K562 (cell line): ENCODE measurements around the gene AKAP14.

Experiments used
- CBX3 ChIP-seq, 2 experiments: IDR thresholded peaks; 1 replicate in 1 of 2; 2 replicates in 1 of 2; pipeline ENCODE4 v1.6.1; 2012; ENCODE audit warnings: inconsistent platforms in 2 of 2, low read length in 2 of 2, borderline replicate concordance in 1 of 2, control low read depth in 1 of 2
- GATA2 ChIP-seq: sonication (generic); formaldehyde crosslinking; IDR thresholded peaks from 2 replicates; pipeline ENCODE4 v1.4.0; 2020; ENCODE audit warnings: mild to moderate bottlenecking, missing genetic modification reagents
- GATAD2B ChIP-seq: fragments of 450-650 bp; IDR thresholded peaks from 2 replicates; pipeline ENCODE4 v1.6.1; 2017; ENCODE audit warnings: mild to moderate bottlenecking, borderline replicate concordance
- KAT7 ChIP-seq: sonication (generic); formaldehyde crosslinking; IDR thresholded peaks from 2 replicates; pipeline ENCODE4 v1.8.0; 2022; ENCODE audit warnings: missing genetic modification reagents, mild to moderate bottlenecking, borderline replicate concordance
- NCOA6 ChIP-seq: fragments of 450-650 bp; IDR thresholded peaks from 2 replicates; pipeline ENCODE4 v1.6.1; 2017; ENCODE audit warnings: mild to moderate bottlenecking
- SMARCB1 ChIP-seq: IDR thresholded peaks from 2 replicates; pipeline ENCODE4 v1.6.1; 2011; ENCODE audit warnings: improper control_type of control experiment, low read depth; ENCODE audit not compliant: insufficient read length
- TAF1 ChIP-seq: IDR thresholded peaks from 2 replicates; pipeline ENCODE4 v1.6.1; 2011; ENCODE audit warnings: mild to moderate bottlenecking, low read length, moderate library complexity; ENCODE audit not compliant: insufficient read depth, control insufficient read depth, severe bottlenecking; ENCODE audit errors: extremely low read depth
- ZKSCAN8 ChIP-seq: fragments of 200-800 bp; sonication (Bioruptor generic); IDR thresholded peaks from 2 replicates; pipeline ENCODE4 v1.6.1; 2016; ENCODE audit warnings: missing genetic modification characterization, missing compliant biosample characterization
- ZNF785 ChIP-seq: fragments of 250-450 bp; sonication (Bioruptor Pico); IDR thresholded peaks from 2 replicates; pipeline ENCODE4 v1.4.0; 2020; ENCODE audit warnings: mild to moderate bottlenecking
- ZNF830 ChIP-seq: fragments of 250-450 bp; sonication (Bioruptor Pico); IDR thresholded peaks from 2 replicates; pipeline ENCODE4 v1.5.0; 2021; ENCODE audit warnings: mild to moderate bottlenecking
- TF ChIP-seq, protein P1 (sequence below), 3 experiments: IDR thresholded peaks in 2 of 3; conservative IDR thresholded peaks in 1 of 3; 2 replicates each; pipeline ENCODE4 v1.5.1; 2011 to 2012; ENCODE audit warnings: low read length in 3 of 3, mild to moderate bottlenecking in 3 of 3, control low read depth in 2 of 3, improper control_type of control experiment in 1 of 3, inconsistent platforms in 1 of 3, low read depth in 1 of 3, mixed read lengths in 1 of 3, moderate library complexity in 1 of 3; ENCODE audit not compliant: insufficient read depth in 2 of 3

- TF ChIP-seq CBX3 (IDR thresholded peaks at IDR 0.05; ENCODE audit: borderline replicate concordance in 1 of 2, low read length in 2 of 2), result no peak
- TF ChIP-seq KAT7, result no peak
- no peak for TF ChIP-seq TAF1
- TF ChIP-seq ZNF785 (CRISPR knock-in tag), result no peak
- TF ChIP-seq, protein P1, sequence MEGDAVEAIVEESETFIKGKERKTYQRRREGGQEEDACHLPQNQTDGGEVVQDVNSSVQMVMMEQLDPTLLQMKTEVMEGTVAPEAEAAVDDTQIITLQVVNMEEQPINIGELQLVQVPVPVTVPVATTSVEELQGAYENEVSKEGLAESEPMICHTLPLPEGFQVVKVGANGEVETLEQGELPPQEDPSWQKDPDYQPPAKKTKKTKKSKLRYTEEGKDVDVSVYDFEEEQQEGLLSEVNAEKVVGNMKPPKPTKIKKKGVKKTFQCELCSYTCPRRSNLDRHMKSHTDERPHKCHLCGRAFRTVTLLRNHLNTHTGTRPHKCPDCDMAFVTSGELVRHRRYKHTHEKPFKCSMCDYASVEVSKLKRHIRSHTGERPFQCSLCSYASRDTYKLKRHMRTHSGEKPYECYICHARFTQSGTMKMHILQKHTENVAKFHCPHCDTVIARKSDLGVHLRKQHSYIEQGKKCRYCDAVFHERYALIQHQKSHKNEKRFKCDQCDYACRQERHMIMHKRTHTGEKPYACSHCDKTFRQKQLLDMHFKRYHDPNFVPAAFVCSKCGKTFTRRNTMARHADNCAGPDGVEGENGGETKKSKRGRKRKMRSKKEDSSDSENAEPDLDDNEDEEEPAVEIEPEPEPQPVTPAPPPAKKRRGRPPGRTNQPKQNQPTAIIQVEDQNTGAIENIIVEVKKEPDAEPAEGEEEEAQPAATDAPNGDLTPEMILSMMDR (IDR thresholded peaks at IDR 0.05 in 2 of 3, conservative IDR thresholded peaks at IDR 0.05 in 1 of 3; ENCODE audit: insufficient read depth in 2 of 3, low read depth in 1 of 3, low read length in 3 of 3), result no peak
- no peak for TF ChIP-seq ZKSCAN8 (CRISPR knock-in tag)
- no peak for TF ChIP-seq ZNF830 (CRISPR knock-in tag)
- no peak for TF ChIP-seq NCOA6
- TF ChIP-seq SMARCB1, result no peak
- TF ChIP-seq GATAD2B, result no peak
- no peak for TF ChIP-seq GATA2 (CRISPR knock-in tag)
Measured at GRCh38 chrX:119919835-119920585, 24.3 kb downstream of the AKAP14 start.
